GM18867 (cell line): ENCODE results near the gene CDCA4.
A peak's percentile ranks its signal among the peaks of the same experiment; 100 is the strongest.
"Not testable (repeated sequence)": the region's sequence is repeated elsewhere in the genome, so short reads cannot be mapped to it uniquely, and the experiment has no call there.

Source experiments
- ATAC-seq: cut with Tn5 transposase; IDR thresholded peaks from one replicate; pipeline ENCODE4 v1.9.1; 2021; ENCODE audit warnings: mild to moderate bottlenecking, moderate library complexity; ENCODE audit not compliant: unreplicated experiment

CDCA4 gene

DNA sequence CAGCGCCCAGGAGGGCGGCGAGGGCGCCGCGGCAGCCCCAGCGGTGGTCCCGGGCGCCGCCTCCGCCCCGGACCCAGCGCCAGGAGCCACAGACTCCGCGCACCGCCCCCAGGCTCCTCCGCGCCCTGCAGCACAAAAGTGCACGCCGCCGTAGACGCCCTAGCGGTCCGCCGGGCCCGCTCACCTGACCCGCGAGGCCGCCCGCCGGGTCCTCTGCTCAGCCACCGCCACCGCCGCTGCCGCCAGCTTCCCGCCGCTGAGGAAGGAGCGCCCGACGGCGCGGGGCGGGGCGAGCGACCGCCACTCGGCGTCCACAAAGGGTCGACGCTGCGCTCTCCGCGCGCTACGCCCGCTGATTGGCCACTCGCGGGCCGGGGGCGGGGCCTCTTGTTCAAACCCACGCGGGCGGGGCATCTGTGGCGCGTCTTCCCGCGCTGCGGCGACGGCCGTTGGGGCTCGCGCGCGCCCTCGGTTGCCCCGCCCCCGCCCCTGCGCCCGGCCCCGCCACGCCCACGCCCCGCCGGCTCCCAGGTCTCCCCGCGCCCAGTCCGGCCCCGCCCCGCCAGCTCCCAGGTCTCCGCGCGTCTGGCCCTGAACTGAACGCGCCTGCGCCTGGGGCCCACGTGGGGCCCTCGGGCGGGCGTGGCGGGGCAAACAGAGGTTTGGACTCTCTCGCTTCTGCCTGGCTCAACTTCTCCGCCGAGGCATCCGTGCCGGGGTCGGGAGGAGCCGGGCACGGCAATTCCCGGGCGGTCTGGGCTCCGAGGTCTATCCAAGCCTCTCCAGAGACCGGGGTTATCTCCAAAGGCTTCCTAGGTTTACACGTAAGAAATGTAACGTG lies at the start of gene CDCA4:
Gene CDCA4, minus strand, starts transcription at position 269 of the 841 bp plus-strand sequence. CDS start 9,154 bp downstream, outside the sequence.
- ATAC-seq = peak; percentile 75

DNA sequence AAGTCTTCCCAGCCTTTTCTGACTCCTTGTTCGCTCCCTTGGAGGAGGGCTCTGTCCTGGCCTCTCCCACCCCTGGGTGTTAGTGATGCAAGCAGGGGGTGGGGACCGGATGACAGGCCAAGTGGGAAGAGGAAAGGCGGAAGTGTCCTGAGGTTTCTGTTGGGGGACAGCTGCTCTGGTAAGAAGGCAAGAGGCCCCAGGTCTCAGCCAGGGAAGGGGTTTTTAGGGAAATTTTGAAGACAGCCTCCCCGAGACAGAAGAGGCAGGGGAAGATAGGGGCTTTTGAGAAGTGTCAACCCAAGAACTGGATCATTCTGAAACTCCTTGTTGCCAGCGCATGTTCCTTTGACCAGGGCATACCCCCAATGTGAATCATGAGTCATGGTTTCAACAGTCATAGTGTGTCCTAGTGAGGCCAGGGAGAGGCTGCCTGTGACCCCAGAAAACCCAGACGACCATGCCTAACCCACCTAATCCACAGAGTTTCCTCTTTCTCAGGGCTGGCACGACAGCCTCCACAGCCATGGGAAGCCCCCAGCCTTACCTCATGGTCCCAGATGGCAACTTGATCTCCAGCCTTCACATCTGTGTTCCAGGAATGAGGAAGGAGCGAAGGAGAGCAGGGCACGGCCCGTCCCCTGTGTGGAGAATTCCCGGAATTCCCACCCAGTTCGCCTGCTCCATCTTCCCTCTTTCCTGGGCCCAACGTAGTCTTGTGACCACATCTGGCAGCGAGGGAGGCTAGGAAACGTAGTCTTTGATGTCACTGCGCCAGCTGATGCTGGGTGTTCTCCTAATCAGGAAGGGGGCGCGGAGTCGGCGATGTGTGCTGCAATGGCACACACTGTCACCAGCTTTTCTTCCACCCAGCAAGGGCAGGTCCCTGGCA lies 49.2 kb upstream of the CDCA4 start:
- ATAC-seq = peak; percentile 29

DNA sequence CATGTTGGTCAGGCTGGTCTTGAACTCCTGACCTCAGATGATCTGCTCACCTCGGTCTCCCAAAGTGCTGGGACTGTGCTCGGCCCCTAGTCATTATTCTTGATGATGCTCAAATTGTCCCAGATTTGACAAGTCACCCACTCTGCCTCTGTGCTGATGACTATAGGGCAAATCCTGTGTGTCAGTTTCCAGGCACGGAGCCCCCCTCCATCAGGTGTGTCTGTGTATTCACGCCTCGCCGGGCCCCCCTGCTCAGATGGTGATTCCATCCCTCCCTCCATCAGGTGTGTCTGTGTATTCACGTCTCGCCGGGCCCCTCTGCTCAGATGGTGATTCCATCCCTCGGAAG lies 48.6 kb upstream of the CDCA4 start:
- no peak for ATAC-seq

DNA sequence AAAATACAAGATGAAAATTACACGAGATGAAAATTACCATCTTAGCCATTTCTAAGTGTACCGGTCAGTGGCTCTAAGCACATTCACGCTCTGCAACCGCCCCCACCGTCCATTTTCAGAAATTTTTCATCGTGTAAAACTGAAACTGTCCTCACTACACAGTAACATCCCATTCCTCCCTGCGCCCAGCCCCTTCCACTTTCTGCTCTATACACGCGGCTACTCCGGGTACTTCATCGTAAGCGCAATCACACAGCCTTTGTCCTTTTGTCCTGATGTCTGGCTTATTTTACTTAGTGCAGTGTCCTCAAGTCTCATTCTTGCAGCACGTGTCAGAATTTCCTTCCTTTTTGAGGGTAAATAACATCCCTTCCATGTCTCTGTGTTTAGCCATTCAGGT lies 47.9 kb upstream of the CDCA4 start:
- no peak for ATAC-seq

DNA sequence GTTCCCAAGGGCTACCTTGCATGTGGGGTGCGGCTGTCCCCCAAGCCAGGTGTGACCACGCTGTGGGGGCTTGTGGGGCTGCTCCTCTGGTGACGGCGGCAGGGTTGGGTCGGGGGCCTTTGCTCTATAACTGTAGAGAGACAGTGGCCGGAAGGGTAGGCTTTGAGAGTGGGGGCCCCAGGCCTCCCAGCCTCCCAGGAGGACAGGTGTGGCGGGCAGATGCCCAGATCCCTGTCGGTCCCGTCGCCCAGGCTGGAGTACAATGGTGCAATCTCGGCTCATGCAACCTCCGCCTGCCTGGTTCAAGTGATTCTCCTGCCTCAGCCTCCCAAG lies 47.1 kb upstream of the CDCA4 start:
- ATAC-seq = no peak

DNA sequence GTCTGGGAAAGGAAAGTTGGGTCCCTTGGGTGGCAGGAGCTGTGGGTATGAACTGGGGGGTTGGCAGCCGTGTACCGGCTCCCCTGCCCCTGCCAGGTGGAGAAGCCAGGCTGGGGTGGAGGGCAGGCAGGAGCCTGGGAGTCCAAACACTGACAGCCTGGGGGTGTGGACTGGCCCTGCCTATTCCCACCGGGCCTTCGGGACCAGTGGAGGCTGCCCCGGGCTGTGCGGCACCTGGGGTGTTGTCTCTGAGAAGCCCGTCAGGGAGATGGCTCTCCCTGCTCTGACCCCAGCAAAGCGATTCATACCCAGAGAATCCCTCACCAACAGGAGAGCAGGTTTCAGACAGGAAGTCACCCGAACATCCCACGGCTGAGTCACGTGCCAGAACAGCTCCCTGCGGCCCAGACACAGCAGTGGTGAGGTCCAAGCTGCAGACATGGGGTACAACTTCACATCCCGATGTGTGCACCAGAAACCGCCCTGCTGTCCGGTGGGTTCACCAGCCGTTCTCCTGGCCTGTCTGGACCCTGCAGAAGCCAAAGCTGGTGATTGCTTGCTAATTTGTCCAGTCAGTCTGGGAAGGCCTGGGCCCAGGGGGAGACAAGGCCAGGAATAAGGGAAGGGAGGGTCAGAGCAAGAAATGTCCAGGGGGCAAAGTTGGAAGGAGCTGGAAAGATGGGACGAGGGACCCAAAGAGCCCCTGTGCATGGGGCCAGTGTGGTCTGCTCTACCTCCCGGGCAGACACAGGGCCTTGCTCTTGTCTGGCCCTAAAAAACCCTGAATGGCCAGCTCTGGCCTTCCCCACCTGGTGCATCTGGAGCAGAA lies 46.5 kb upstream of the CDCA4 start:
- ATAC-seq = no peak

DNA sequence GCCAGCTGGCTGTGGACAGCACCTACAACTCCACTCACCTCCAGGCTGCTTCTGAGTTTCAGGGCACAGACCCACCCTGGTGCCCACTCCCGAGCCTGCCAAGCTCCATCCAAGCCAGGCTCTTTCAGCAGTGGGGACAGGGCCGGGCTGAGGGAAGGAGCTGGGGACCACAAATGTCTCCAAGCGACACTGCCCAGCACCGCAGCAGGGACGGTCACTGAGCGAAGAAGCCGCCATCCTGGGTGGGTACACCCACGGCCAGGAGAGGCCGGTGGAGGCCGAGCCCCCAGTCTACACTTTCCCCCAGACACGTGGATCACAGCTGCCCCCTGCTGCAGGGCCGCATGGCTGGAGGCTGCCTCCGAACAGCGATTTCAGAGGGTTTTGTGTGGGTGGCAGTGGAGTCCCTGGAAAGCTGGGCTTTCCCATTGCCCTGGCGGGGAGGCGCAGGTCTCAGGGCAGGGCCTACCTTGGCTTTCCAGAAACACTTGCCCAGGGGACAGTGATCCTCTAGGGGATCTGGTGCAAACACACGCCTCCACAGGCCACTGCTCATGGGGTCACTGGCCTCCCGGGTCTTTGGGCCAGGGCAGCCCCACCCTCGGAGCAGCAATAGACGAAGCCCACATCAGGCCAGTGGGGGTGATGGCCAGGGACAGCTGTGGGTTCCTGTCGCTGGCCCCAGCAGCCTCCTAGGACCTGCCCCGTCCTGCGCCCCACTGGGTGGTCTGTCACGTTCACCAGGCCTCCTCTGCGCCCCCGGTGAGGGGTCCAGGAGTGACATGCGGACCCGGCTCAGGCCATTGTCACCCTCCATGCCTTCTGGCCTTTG lies 45.6 kb upstream of the CDCA4 start:
- no peak for ATAC-seq

DNA sequence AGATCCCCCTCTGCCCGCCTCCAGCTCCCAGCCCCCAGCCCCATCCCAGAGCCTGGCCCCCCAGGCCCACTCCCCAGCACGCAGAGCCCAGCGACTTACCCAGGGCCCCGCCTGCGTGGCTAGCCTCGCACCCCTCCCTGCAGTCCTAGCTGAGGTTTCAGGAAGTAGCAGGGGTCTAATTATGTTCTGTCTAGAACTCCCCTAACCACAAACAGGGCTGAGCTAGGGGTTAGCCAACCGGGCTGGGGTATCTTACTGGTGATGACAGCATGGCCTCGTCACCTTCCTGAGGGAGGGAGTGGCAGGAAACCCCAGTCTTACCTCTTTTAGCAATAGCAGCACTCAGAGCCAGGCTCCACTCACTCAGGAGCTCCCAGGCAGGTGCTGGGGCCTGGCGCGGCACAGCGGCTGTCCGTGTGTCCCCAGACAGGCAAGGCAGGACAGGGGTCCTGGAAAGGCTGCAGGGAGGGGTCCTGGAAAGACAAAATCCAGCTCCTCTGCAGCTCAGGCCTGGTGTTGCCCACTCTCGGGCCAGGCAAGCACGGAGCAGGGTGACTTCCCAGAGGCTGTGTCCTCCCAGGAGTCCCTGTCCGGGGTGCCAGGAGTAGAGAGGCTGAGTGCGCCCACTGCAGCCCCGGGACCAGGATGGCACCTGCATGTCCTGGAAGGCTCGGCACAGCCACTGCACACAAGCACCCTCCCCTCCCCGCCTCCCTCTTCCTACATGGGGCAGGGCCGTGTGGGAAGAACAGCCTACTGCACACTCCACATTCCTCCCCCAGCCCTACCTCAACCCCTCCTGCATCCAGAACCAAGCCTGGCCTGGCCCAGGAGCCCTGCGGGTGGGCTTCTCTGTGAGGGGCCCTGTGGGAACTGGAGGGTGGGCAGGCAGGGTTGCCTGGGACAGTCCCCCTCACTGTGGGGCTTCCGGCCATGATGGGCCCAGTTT lies 44.7 kb upstream of the CDCA4 start, which contains the start of gene GPR132:
Gene GPR132, minus strand, starts transcription at position 151 of the 949 bp plus-strand sequence. CDS start 10,010 bp downstream, outside the sequence.
- ATAC-seq = peak; percentile 52

DNA sequence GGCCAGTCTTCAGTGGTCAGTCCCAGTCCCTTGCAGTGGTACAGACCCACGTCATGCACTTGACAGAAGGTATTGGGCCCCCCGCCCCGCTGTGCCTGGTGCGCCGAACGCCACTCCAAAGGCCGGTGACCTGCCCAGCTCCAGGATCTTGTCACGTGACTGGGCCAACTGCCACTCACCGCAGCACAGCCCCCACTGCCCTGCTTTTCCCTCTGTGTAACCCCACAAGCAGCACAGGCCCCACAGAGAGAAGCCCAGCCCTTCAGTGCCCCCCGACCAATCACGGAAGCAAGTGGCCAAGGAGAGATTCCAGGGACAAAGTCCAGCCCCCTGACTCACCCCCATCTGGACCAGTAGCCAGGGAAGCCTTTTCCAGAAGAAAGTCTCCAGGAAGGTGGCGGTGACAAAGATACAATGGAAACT lies 43.8 kb upstream of the CDCA4 start:
- no peak for ATAC-seq

DNA sequence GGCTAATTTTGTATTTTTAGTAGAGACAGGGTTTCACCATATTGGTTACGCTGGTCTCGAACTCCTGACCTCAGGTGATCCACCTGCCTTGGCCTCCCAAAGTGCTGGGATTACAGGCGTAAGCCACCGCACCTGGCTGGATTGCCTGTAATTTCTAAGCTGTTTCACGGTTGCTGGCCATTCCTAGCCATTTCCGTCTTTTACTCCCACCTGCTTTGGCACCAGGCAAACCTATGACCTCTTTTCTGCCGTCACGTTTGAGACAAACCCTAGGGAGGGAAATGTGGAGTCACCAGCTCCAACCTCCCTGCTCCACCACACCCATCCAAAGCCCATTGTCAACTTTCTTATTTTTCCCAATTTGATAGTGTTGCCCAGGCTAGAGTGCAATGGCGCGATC lies 43.1 kb upstream of the CDCA4 start:
- ATAC-seq = no peak

DNA sequence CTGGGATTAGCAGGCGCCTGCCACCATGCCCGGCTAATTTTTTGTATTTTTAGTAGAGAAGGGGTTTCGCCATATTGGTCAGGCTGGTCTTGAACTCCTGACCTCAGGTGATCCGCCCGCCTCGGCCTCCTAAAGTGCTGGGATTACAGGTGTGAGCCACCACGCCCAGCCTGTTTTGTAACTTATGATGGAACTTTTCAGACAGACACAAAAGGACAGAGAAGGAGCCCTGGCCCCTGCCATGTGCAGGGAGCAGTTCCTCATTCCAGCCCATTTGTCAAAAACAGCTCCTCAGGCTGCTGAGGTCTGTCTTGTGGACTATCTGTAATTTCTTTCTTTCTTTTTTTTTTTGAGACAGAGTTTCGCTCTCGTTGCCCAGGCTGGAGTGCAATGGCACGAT lies 42.6 kb upstream of the CDCA4 start:
- ATAC-seq = not testable (repeated sequence)

DNA sequence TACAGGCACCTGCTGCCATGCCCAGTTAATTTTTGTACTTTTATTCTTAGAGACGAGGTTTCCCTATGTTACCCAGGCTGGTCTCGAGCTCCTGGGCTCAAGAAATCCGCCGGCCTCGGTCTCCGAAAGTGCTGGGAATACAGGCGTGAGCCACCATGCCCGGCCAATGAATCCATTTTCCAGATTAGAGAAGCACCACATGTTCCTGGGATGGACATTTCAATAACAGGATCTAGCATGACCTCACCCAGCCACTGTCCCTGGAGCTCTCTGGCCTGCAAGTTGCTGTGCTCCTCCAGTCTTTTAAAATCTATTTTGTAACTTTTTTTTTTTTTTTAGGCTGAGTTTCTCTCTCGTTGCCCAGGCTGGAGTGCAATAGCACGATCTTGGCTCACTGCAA lies 42.2 kb upstream of the CDCA4 start:
- no peak for ATAC-seq

DNA sequence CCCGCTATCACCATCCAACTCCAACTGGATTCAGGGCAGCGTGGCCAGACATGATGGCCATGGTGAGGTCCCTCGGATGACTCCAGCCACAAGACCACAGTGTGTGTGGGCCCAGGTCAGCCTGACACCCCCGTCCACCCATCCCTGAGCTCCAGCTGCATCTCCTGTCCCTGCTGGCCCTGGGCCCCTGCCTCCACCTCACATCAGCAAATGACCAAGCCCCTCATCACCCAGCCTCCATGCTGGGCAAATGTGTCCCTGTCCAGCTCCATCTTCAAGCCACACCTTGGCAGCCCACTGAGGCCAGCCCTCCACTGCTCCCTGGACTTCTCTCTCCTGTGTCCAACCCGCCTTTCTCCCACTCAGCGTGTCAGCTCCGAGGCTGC lies 41.2 kb upstream of the CDCA4 start:
- no peak for ATAC-seq

DNA sequence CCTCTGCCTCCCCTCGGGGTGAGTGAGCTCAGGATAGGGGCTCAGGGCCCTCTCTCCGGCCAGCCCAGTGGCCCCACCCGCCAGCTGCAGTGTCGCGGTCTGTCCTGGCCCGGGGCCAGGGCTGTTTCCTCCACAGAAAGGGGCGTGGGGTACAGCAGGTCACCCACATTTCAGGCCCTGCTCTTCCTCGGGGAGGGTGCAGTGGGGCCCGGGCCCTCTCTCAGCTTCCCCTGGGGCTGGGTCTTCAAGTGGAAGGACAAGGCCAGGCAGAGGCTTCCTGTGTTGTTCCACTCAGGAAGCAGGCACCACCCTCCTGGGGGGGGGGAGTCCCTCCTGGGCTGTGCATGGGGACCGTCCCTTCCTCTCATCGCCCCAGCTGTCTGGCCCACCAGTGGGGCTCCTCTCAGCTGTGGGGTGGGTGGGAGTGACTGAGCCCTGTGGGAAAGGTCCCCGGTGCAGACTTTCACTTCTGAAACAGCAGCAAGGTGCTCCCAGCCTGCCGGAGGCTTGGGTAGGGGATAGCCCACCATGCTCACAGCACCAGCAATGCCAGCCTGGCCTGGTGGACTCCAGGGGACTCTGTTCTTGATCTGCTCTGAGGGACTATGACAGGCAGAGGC lies 40.7 kb upstream of the CDCA4 start:
- ATAC-seq = no peak

DNA sequence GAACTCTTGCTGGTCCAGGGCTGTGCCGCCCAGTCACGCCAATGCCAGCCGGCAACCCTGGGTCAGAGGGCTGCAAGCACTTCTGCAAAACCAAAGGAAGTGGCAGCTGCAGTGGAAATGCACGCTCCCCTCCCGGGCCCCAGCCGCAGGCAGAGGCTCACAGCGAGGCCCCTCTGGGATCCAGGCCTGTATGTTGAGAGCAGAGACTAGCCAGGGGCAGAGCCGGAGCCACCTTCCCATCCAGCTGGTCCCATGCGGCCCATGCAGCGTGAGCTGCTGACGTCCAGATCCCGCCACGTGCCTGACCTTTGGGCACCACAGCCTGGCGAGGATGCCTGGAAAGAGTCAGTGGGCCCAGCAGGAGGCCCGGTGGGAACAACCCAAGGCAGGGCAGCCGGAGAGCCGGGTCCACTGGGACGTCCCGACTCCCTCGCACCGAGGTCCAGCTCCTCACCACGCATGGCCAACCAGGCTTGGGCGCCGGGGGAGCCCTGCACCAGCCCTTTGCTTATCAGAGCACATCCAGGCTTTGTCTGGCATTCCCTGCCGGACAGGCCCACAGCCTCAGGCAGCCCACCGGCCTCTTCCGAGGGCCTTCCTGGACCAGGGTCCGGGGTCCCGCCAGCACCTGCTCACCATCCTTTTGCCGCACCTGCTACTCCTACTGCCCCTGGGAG lies 40.0 kb upstream of the CDCA4 start:
- no peak for ATAC-seq

DNA sequence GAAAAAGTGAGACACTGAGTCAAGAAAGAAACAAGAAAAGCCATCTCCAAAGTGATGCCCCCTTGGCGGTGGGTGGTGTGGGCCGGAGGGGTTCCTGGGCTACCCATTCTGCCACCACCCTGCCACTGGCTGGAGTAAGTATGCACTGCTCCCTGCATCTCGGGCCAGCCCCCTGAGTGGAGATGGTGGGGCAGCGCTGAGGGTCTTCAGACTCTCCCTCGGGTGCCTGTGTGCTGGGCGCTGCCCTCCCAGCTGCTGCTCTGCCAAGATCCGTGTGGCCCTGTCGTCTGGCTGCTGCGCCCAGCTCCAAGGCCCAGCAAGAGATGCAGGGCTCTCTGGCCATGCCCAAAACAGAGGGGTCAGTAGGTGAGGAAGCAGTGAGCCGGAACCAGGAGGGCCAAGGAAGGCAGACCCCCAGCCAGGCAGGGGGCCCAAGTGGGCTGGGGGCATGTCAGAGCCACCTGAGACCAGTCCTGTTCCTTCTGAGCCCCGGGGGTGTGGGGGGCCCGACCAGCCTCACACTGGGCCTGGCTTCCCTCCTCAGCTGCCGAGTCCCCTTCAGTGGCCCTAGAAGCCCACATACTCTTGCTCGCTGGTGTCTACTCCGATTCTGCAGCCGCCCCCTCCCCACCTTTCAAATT lies 39.2 kb upstream of the CDCA4 start:
- ATAC-seq = no peak

DNA sequence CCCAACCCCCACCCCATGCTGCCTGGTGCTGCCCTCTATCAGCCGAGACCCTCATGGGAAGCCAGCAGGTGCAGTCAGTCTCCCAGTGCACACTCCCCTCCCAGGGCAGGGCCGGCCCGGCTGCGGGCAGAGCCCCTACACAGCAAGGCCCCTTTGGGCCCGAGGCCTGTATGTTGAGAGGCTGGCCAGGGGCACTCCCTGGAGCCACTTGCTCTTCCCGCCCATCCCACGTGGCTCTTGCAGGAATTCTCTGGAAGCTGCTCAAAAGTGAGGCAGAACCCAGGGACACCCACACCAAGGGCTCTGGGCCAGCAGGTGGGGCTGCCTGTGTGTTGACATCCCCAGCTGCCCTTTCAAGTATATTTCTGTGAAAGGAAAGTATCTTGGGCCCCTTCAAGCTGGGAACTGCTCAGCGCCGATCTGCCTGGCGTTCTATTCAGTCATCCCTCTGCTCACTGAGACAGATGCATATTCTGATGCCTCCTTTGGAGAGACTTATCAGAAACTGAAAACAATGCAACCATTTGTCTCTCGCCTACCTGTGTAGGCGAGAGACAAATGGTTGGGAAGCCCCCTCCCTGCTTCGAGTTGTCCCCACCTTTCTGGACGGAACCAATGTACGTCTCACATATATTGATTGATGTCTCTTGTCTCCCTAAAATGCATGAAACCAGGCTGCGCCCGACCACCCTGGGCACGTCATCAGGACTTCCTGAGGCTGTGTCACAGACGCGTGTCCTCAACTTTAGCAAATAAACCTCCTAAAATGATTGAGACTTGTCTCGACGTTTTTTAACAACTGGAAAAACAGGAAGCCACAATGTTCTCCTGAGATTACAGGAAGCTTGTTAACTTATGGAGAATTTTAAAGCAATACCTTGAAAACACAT lies 38.4 kb upstream of the CDCA4 start:
- no peak for ATAC-seq
